Muscle layer of duodenum (tissue), 2 donors: ENCODE results near the gene OPRD1.
"Not testable (repeated sequence)": the region's sequence is repeated elsewhere in the genome, so short reads cannot be mapped to it uniquely, and the experiment has no call there.

Experiments used
- H3K27ac ChIP-seq: one replicate; pipeline ENCODE4 v1.7.0; 2013; ENCODE audit warnings: mild to moderate bottlenecking, low read length
- H3K27me3 ChIP-seq: one replicate; pipeline ENCODE4 v1.7.0; 2013; ENCODE audit warnings: low read depth, mild to moderate bottlenecking, control low read depth, low read length
- H3K36me3 ChIP-seq, 2 donors: one replicate each; pipeline ENCODE4 v1.7.0; 2013; ENCODE audit warnings: low read length in 2 of 2, control low read depth in 1 of 2, mild to moderate bottlenecking in 1 of 2; ENCODE audit not compliant: insufficient read depth in 2 of 2, control insufficient read depth in 1 of 2
- H3K4me1 ChIP-seq, 2 donors: one replicate each; pipeline ENCODE4 v1.7.0; 2013; ENCODE audit warnings: low read length in 2 of 2, mild to moderate bottlenecking in 2 of 2, control low read depth in 1 of 2, moderate library complexity in 1 of 2; ENCODE audit not compliant: insufficient read depth in 2 of 2, control insufficient read depth in 1 of 2
- H3K4me3 ChIP-seq, 2 donors: one replicate each; pipeline ENCODE4 v1.7.0; 2013; ENCODE audit warnings: low read length in 2 of 2, low read depth in 1 of 2, mild to moderate bottlenecking in 1 of 2
- H3K9me3 ChIP-seq, 2 donors: one replicate each; pipeline ENCODE4 v1.7.0; 2013; ENCODE audit warnings: low read length in 2 of 2, control low read depth in 1 of 2, mild to moderate bottlenecking in 1 of 2; ENCODE audit not compliant: control insufficient read depth in 1 of 2
- donor health status: healthy.

The OPRD1 gene

GRCh38 chr1:28782011-28782410, 30.0 kb upstream of the OPRD1 start:
- H3K27me3 ChIP-seq, result no peaks in the 10 kb centered on the region
- no peaks in the 10 kb centered on the region for H3K36me3 ChIP-seq
- H3K4me3 ChIP-seq, result no peak overlapping the region
- H3K27ac ChIP-seq, result no peak overlapping the region
- no peaks in the 10 kb centered on the region for H3K4me1 ChIP-seq
- H3K9me3 ChIP-seq, result no peaks in the 10 kb centered on the region

GRCh38 chr1:28783363-28783762, 28.6 kb upstream of the OPRD1 start:
- Histone ChIP-seq H3K27ac (no peak overlapping the region), H3K4me3 (no peak overlapping the region), H3K27me3 (no peaks in the 10 kb centered on the region), H3K36me3 (no peaks in the 10 kb centered on the region), H3K9me3 (no peaks in the 10 kb centered on the region), H3K4me1 (no peaks in the 10 kb centered on the region)

- H3K4me1 ChIP-seq, result no peaks in the 10 kb centered on the region
- H3K4me3 ChIP-seq, result no peak overlapping the region
- no peaks in the 10 kb centered on the region for H3K9me3 ChIP-seq
- no peak overlapping the region for H3K27ac ChIP-seq
- no peaks in the 10 kb centered on the region for H3K36me3 ChIP-seq
- H3K27me3 ChIP-seq, result no peaks in the 10 kb centered on the region
These were observed 22.6 kb upstream of the OPRD1 start for GRCh38 chr1:28789412-28789811.

GRCh38 chr1:28789816-28790215, 22.2 kb upstream of the OPRD1 start:
- H3K4me3 ChIP-seq, result no peak overlapping the region
- no peaks in the 10 kb centered on the region for H3K27me3 ChIP-seq
- no peaks in the 10 kb centered on the region for H3K9me3 ChIP-seq
- H3K27ac ChIP-seq, result no peak overlapping the region
- no peaks in the 10 kb centered on the region for H3K36me3 ChIP-seq
- no peaks in the 10 kb centered on the region for H3K4me1 ChIP-seq

- H3K9me3 ChIP-seq, result no peaks in the 10 kb centered on the region
- no peak overlapping the region for H3K4me3 ChIP-seq
- no peak overlapping the region for H3K27ac ChIP-seq
- no peaks in the 10 kb centered on the region for H3K4me1 ChIP-seq
- H3K27me3 ChIP-seq, result no peaks in the 10 kb centered on the region
- no peaks in the 10 kb centered on the region for H3K36me3 ChIP-seq
These were observed 21.5 kb upstream of the OPRD1 start for GRCh38 chr1:28790377-28791035.

- H3K4me1 ChIP-seq, H3K36me3 ChIP-seq, H3K27ac ChIP-seq, H3K9me3 ChIP-seq, H3K27me3 ChIP-seq, H3K4me3 ChIP-seq: not testable (repeated sequence)
These were observed 20.0 kb upstream of the OPRD1 start for GRCh38 chr1:28791929-28792328.

GRCh38 chr1:28792644-28793121, 19.3 kb upstream of the OPRD1 start:
- no peaks in the 10 kb centered on the region for H3K36me3 ChIP-seq
- H3K4me1 ChIP-seq, result no peaks in the 10 kb centered on the region
- no peak overlapping the region for H3K27ac ChIP-seq
- no peaks in the 10 kb centered on the region for H3K9me3 ChIP-seq
- H3K27me3 ChIP-seq, result no peaks in the 10 kb centered on the region
- H3K4me3 ChIP-seq, result no peak overlapping the region

- not testable (repeated sequence) for H3K4me3 ChIP-seq, H3K27me3 ChIP-seq, H3K36me3 ChIP-seq, H3K9me3 ChIP-seq, H3K4me1 ChIP-seq, H3K27ac ChIP-seq
These were observed 17.4 kb upstream of the OPRD1 start for GRCh38 chr1:28794582-28794981.

GRCh38 chr1:28796352-28797211, 15.4 kb upstream of the OPRD1 start:
- Histone ChIP-seq H3K27me3 (no peaks in the 10 kb centered on the region), H3K4me3 (no peak overlapping the region), H3K36me3 (no peaks in the 10 kb centered on the region), H3K9me3 (no peaks in the 10 kb centered on the region), H3K27ac (no peak overlapping the region), H3K4me1 (no peaks in the 10 kb centered on the region)

GRCh38 chr1:28800324-28800723, 11.6 kb upstream of the OPRD1 start:
- Histone ChIP-seq H3K4me3 (no peak overlapping the region), H3K27ac (no peak overlapping the region), H3K36me3 (no peaks in the 10 kb centered on the region), H3K9me3 (no peaks in the 10 kb centered on the region), H3K27me3 (no peaks in the 10 kb centered on the region), H3K4me1 (no peaks in the 10 kb centered on the region)

- H3K4me3 ChIP-seq, result no peak overlapping the region
- H3K27ac ChIP-seq, result no peak overlapping the region
- H3K36me3 ChIP-seq, result no peaks in the 10 kb centered on the region
- no peaks in the 10 kb centered on the region for H3K4me1 ChIP-seq
- no peaks in the 10 kb centered on the region for H3K9me3 ChIP-seq
- H3K27me3 ChIP-seq, result no peaks in the 10 kb centered on the region
These were observed 10.5 kb upstream of the OPRD1 start for GRCh38 chr1:28801461-28801860.
